HUES64 (cell line): ENCODE results near the gene MTA3.
"Not testable (repeated sequence)": the region's sequence is repeated elsewhere in the genome, so short reads cannot be mapped to it uniquely, and the experiment has no call there.

Experiments
- H3K27ac ChIP-seq: 2 replicates; pipeline ENCODE4 v1.7.0; 2013; ENCODE audit warnings: low read depth, low read length, inconsistent platforms
- H3K27me3 ChIP-seq: 2 replicates; pipeline ENCODE4 v1.6.1; 2013; ENCODE audit warnings: mild to moderate bottlenecking, low read length; ENCODE audit not compliant: insufficient read depth
- H3K36me3 ChIP-seq: 2 replicates; pipeline ENCODE4 v1.6.1; 2013; ENCODE audit warnings: mild to moderate bottlenecking, low read length; ENCODE audit not compliant: insufficient read depth
- H3K4me1 ChIP-seq: 2 replicates; pipeline ENCODE4 v1.6.1; 2013; ENCODE audit warnings: mild to moderate bottlenecking, low read length, moderate library complexity; ENCODE audit not compliant: insufficient read depth
- H3K4me3 ChIP-seq: 2 replicates; pipeline ENCODE4 v1.5.1; 2013; ENCODE audit warnings: mild to moderate bottlenecking, low read length, moderate library complexity
- H3K9ac ChIP-seq: 2 replicates; pipeline ENCODE4 v1.6.1; 2013; ENCODE audit warnings: mild to moderate bottlenecking, low read depth, low read length
- H3K9me3 ChIP-seq: 2 replicates; pipeline ENCODE4 v1.6.1; 2013; ENCODE audit warnings: low read depth, low read length; ENCODE audit not compliant: insufficient read depth
- WGBS: fragments of 150-250, 120-280 bp; methylation state at CpG from one replicate; pipeline ENCODE4 v1.1.7; 2013; ENCODE audit warnings: missing lambda C conversion rate; 5-methylcytosine and 5-hydroxymethylcytosine counted together

MTA3 gene

DNA sequence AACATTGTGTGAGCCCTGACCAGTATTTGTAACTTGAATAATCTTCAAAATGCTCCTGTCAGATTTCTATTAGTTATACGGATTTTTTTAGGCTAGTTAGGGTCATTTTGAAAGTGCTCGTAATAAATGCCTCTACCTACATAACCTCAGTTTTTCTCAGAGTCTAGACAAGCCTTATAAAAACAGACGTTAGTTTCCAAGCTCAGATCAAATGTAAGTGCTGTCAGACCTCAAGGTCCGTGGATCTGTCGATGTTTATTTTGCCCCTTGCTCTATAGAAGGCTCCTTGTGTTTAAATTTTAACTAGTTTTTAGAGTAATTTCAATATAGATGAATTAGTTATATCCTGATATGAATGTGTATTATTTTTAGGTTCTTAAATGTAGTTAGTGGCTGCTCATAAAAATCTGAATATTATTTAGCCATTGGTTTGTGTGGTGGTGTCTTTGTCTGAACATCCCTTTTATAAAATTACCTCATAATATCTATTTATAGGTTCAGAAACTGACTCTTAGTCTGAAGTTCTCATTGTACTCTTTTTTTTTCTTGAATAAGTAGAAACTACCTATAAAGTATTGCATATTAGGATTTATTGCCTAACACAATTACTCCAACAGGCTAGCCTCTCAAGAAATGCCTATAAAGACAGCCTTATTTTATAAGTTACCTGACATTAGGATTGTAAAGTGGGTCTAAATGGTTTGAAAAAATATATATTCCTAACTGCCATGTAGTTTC, 71.1 kb downstream of the MTA3 start:
- H3K36me3 ChIP-seq = peaks cover 43% of the 10 kb centered on the region
- H3K27ac ChIP-seq = no peak overlapping the region
- no peak overlapping the region for H3K9ac ChIP-seq
- H3K9me3 ChIP-seq = no peaks in the 10 kb centered on the region
- H3K4me1 ChIP-seq = peaks cover 28% of the 10 kb centered on the region
- WGBS = 94% methylated on average over 5 of the region's 5 CpGs
- no peaks in the 10 kb centered on the region for H3K27me3 ChIP-seq
- no peak overlapping the region for H3K4me3 ChIP-seq

- Histone ChIP-seq H3K4me1 (peaks cover 28% of the 10 kb centered on the region), H3K27me3 (no peaks in the 10 kb centered on the region), H3K9ac (no peak overlapping the region), H3K36me3 (peaks cover 51% of the 10 kb centered on the region), H3K4me3 (no peak overlapping the region), H3K27ac (no peak overlapping the region), H3K9me3 (no peaks in the 10 kb centered on the region)
- 93% methylated on average over 1 of the region's 1 CpG for WGBS
Measured at GRCh38 chr2:42640261-42640660, 71.8 kb downstream of the MTA3 start.

DNA sequence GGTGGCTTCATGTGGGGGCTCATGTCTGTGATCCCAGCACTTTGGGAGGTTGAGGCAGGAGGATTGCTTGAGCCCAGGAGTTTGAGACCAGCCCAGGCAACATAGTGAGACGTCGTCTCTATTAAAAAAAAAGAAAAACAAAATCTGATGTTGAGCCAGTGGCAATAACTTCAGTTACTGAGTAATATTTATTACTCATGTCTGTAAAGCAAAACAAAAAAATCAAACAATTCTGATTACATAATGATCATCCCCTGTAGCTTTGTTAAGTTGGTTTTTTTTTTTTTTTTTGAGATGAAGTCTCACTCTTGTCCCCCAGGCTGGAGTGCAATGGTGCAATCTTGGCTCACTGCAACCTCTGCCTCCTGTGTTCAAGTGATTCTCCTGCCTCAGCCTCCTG, 73.9 kb downstream of the MTA3 start:
- H3K4me3 ChIP-seq = not testable (repeated sequence)

GRCh38 chr2:42645551-42645950, 77.1 kb downstream of the MTA3 start:
- Histone ChIP-seq H3K36me3 (peaks cover 78% of the 10 kb centered on the region), H3K4me3 (no peak overlapping the region)
- WGBS = 100% methylated on average over 2 of the region's 2 CpGs

More for the DNA sequence above, 73.9 kb downstream of the MTA3 start:
- H3K9ac ChIP-seq, H3K9me3 ChIP-seq, H3K27me3 ChIP-seq, H3K27ac ChIP-seq: not testable (repeated sequence)
- Histone ChIP-seq H3K4me1 (peaks cover 21% of the 10 kb centered on the region), H3K36me3 (peaks cover 65% of the 10 kb centered on the region)
- WGBS = 100% methylated on average over 2 of the region's 2 CpGs

GRCh38 chr2:42648796-42649195, 80.4 kb downstream of the MTA3 start:
- no peak overlapping the region for H3K27ac ChIP-seq
- WGBS = 97% methylated on average over 8 of the region's 8 CpGs
- H3K27me3 ChIP-seq = no peaks in the 10 kb centered on the region
- H3K4me1 ChIP-seq = peaks cover 30% of the 10 kb centered on the region
- no peak overlapping the region for H3K9ac ChIP-seq
- H3K36me3 ChIP-seq = peaks cover 58% of the 10 kb centered on the region
- H3K9me3 ChIP-seq = peaks cover 6% of the 10 kb centered on the region; the same call in 1 of the 2 replicates
- H3K4me3 ChIP-seq = no peak overlapping the region

More at GRCh38 chr2:42645551-42645950, 77.1 kb downstream of the MTA3 start:
- no peak overlapping the region for H3K9ac ChIP-seq
- H3K27ac ChIP-seq = no peak overlapping the region
- H3K27me3 ChIP-seq = no peaks in the 10 kb centered on the region
- no peaks in the 10 kb centered on the region for H3K4me1 ChIP-seq
- H3K9me3 ChIP-seq = peaks cover 6% of the 10 kb centered on the region; the same call in 1 of the 2 replicates

DNA sequence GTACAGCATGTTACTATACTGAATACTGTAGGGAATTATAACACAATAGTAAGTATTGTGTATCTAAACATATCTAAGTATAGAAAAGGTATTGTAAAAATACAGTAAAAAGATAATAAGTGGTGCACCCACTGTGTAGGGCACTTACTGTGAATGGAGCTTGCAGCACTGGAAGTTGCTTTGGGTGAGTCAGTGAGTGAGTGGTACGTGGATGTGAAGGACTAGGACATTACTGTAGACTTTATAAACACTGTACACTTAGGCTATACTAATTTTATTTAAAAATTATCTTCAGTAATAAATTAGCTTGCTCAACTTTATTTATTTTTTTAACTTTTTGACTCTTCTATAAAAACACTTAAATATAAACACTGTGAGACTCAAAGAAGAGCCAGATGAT, 82.6 kb downstream of the MTA3 start:
- no peaks in the 10 kb centered on the region for H3K27me3 ChIP-seq
- H3K36me3 ChIP-seq = peaks cover 53% of the 10 kb centered on the region
- H3K9me3 ChIP-seq = 0 out of 2 replicates have a peak, but pooled peaks cover under 1% of the 10 kb centered on the region
- H3K9ac ChIP-seq = no peak overlapping the region
- no peak overlapping the region for H3K4me3 ChIP-seq
- 100% methylated on average over 1 of the region's 1 CpG for WGBS
- no peak overlapping the region for H3K27ac ChIP-seq
- peaks cover 33% of the 10 kb centered on the region for H3K4me1 ChIP-seq

- Histone ChIP-seq H3K27ac (peak overlapping the region; percentile 60; the same call in 1 of the 2 replicates), H3K9me3 (no peaks in the 10 kb centered on the region), H3K27me3 (no peaks in the 10 kb centered on the region), H3K9ac (no peak overlapping the region; the same call in 1 of the 2 replicates), H3K36me3 (peaks cover 57% of the 10 kb centered on the region), H3K4me3 (no peak overlapping the region; the same call in 1 of the 2 replicates), H3K4me1 (peaks cover 33% of the 10 kb centered on the region)
- WGBS = 44% methylated on average over 6 of the region's 6 CpGs
Measured at GRCh38 chr2:42652086-42652485, 83.7 kb downstream of the MTA3 start.

DNA sequence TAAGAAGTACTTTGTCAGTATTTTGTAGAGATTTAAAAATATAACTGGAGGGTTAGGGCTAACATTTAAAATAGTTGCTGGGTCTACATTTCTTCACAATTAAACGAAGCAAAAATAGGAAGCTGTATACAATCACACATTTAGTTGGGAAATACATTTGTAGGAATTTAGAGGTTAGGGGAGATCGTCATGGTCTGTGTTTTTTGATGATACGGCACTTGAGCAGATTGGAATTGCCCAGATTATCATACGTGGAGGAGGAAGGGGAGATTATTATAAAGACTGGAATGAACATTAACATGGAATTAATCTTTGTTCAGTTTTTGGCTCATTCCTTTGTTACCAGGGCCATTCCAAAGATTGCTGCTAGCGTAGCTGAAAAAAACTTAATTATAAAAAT, 84.6 kb downstream of the MTA3 start:
- peaks cover 55% of the 10 kb centered on the region for H3K36me3 ChIP-seq
- no peaks in the 10 kb centered on the region for H3K9me3 ChIP-seq
- H3K27me3 ChIP-seq = no peaks in the 10 kb centered on the region
- H3K9ac ChIP-seq = no peak overlapping the region
- H3K27ac ChIP-seq = no peak overlapping the region
- 94% methylated on average over 5 of the region's 5 CpGs for WGBS
- peaks cover 35% of the 10 kb centered on the region for H3K4me1 ChIP-seq
- H3K4me3 ChIP-seq = no peak overlapping the region

DNA sequence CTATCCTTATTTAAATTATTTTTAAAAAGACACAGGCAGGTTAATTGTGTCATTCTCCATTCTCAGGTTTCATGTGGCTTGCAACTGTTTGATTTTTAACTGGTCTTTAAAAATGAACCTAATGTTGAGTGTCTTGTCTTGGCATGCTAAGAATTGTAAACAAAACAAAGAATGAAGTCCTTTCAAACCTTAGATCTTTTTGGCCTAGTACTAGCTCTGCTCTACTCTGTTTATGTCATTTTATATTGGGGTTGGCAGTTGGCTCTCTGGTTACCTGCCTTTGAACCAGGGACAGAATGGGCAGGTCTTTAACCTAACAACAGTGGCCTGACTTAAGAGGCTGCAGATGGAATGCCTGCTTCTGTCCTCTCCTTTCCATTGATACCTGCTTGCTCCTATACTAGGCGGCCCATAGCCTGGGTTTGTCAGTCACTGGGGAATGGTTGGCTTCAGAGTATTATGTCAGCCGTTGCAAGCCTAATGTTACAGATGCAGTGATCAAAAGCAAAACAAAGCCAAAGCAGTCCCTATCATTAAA, 85.5 kb downstream of the MTA3 start:
- peaks cover 43% of the 10 kb centered on the region for H3K4me1 ChIP-seq
- H3K4me3 ChIP-seq = no peak overlapping the region
- no peak overlapping the region for H3K9ac ChIP-seq
- H3K27me3 ChIP-seq = no peaks in the 10 kb centered on the region
- 85% methylated on average over 2 of the region's 2 CpGs for WGBS
- H3K36me3 ChIP-seq = peaks cover 52% of the 10 kb centered on the region
- no peak overlapping the region; the same call in 1 of the 2 replicates for H3K27ac ChIP-seq
- no peaks in the 10 kb centered on the region for H3K9me3 ChIP-seq

GRCh38 chr2:42658306-42658705, 89.9 kb downstream of the MTA3 start:
- H3K4me3 ChIP-seq = no peak overlapping the region
- 84% methylated on average over 8 of the region's 8 CpGs for WGBS
- H3K36me3 ChIP-seq = peaks cover 66% of the 10 kb centered on the region
- H3K4me1 ChIP-seq = peaks cover 27% of the 10 kb centered on the region
- H3K27ac ChIP-seq = no peak overlapping the region
- H3K27me3 ChIP-seq = no peaks in the 10 kb centered on the region
- H3K9me3 ChIP-seq = no peaks in the 10 kb centered on the region
- H3K9ac ChIP-seq = no peak overlapping the region

- no peak overlapping the region for H3K4me3 ChIP-seq
Measured at GRCh38 chr2:42659609-42660008, 91.2 kb downstream of the MTA3 start.

More at GRCh38 chr2:42659609-42660008, 91.2 kb downstream of the MTA3 start:
- Histone ChIP-seq H3K27ac (no peak overlapping the region), H3K27me3 (no peaks in the 10 kb centered on the region), H3K36me3 (peaks cover 68% of the 10 kb centered on the region), H3K9ac (no peak overlapping the region), H3K4me1 (peaks cover 32% of the 10 kb centered on the region), H3K9me3 (no peaks in the 10 kb centered on the region)
- WGBS = 55% methylated on average over 3 of the region's 4 CpGs
